KMS-11 (cell line): Measurements from ENCODE around the gene IFNE.

ENCODE experiments used
- H2AFZ ChIP-seq: fragments of 200-600 bp; sonication (generic); 2 replicates; pipeline ENCODE4 v1.6.1; 2016; ENCODE audit warnings: antibody characterized with exemption, mixed run types, low read depth
- H3K27ac ChIP-seq: fragments of 200-600 bp; sonication (generic); 2 replicates; pipeline ENCODE4 v1.6.1; 2016; ENCODE audit warnings: mild to moderate bottlenecking, mixed run types
- H3K27me3 ChIP-seq: fragments of 200-600 bp; sonication (generic); 2 replicates; pipeline ENCODE4 v1.6.1; 2017; ENCODE audit warnings: mild to moderate bottlenecking, low read depth, mixed run types, moderate library complexity; ENCODE audit not compliant: insufficient read depth
- H3K36me3 ChIP-seq: fragments of 200-600 bp; sonication (generic); 2 replicates; pipeline ENCODE4 v1.6.1; 2017; ENCODE audit warnings: mild to moderate bottlenecking, mixed run types; ENCODE audit not compliant: insufficient read depth
- H3K4me1 ChIP-seq: fragments of 200-600 bp; sonication (generic); 2 replicates; pipeline ENCODE4 v1.6.1; 2016; ENCODE audit warnings: mild to moderate bottlenecking, low read depth, mixed run types; ENCODE audit not compliant: poor library complexity, severe bottlenecking
- H3K4me2 ChIP-seq: fragments of 200-600 bp; sonication (generic); 2 replicates; pipeline ENCODE4 v1.7.0; 2016; ENCODE audit warnings: mild to moderate bottlenecking, mixed run types
- H3K4me3 ChIP-seq: fragments of 200-600 bp; sonication (generic); IDR thresholded peaks from 2 replicates; pipeline ENCODE4 v1.6.1; 2017; ENCODE audit warnings: low read depth, low read length, mixed read lengths; ENCODE audit not compliant: insufficient read depth
- H3K79me2 ChIP-seq: fragments of 200-600 bp; sonication (generic); 2 replicates; pipeline ENCODE4 v1.6.1; 2016; ENCODE audit warnings: low read depth, mixed run types; ENCODE audit not compliant: insufficient read depth
- H3K9ac ChIP-seq: fragments of 200-600 bp; sonication (generic); 2 replicates; pipeline ENCODE4 v1.6.1; 2016; ENCODE audit warnings: mild to moderate bottlenecking, mixed run types
- H4K20me1 ChIP-seq: fragments of 200-600 bp; sonication (generic); 2 replicates; pipeline ENCODE4 v1.6.1; 2016; ENCODE audit warnings: mild to moderate bottlenecking, mixed run types; ENCODE audit not compliant: insufficient read depth
- CTCF ChIP-seq: fragments of 200-600 bp; sonication (generic); conservative IDR thresholded peaks from 2 replicates; pipeline ENCODE4 v1.6.1; 2017; ENCODE audit warnings: low read depth, mild to moderate bottlenecking, antibody characterized with exemption, low read length, moderate library complexity, mixed read lengths

Gene IFNE

DNA sequence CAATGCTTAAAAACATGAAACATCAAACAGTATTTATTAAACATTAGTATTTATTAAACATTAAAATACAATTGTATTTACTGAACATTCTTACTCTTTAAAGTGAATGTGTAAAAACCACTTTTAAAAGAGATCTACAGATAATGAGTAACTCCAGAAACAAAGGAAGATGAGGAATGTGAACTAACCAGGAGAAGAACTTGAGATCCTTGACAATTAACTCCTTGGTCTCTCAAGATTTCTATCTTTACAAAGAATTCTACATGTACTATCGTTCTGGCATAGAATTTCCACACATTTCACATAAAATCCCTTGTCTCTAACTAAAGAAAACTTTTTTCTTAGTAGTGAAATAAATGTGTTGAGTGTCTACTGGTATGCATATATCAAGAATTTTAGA is 28.7 kb upstream of the IFNE start:
- no peak for TF ChIP-seq CTCF
- Histone ChIP-seq H4K20me1 (no peaks in the 10 kb centered on the region), H3K4me2 (no peak overlapping the region), H2AFZ (no peak overlapping the region), H3K9ac (no peak overlapping the region), H3K36me3 (no peaks in the 10 kb centered on the region; the same call in 1 of the 2 replicates), H3K79me2 (no peaks in the 10 kb centered on the region), H3K4me1 (no peaks in the 10 kb centered on the region), H3K27me3 (no peaks in the 10 kb centered on the region), H3K27ac (no peak overlapping the region), H3K4me3 (no peak overlapping the region)

- no peaks in the 10 kb centered on the region for H3K4me1 ChIP-seq
- no peak overlapping the region for H3K4me2 ChIP-seq
- no peaks in the 10 kb centered on the region for H3K79me2 ChIP-seq
- H3K27ac ChIP-seq: no peak overlapping the region
- H2AFZ ChIP-seq: no peak overlapping the region
- no peak for TF ChIP-seq CTCF
- H3K36me3 ChIP-seq: no peaks in the 10 kb centered on the region; the same call in 1 of the 2 replicates
- H3K27me3 ChIP-seq: no peaks in the 10 kb centered on the region
- no peak overlapping the region for H3K9ac ChIP-seq
- no peak overlapping the region for H3K4me3 ChIP-seq
- H4K20me1 ChIP-seq: no peaks in the 10 kb centered on the region
These were observed 25.3 kb upstream of the IFNE start for GRCh38 chr9:21507483-21507790.

DNA sequence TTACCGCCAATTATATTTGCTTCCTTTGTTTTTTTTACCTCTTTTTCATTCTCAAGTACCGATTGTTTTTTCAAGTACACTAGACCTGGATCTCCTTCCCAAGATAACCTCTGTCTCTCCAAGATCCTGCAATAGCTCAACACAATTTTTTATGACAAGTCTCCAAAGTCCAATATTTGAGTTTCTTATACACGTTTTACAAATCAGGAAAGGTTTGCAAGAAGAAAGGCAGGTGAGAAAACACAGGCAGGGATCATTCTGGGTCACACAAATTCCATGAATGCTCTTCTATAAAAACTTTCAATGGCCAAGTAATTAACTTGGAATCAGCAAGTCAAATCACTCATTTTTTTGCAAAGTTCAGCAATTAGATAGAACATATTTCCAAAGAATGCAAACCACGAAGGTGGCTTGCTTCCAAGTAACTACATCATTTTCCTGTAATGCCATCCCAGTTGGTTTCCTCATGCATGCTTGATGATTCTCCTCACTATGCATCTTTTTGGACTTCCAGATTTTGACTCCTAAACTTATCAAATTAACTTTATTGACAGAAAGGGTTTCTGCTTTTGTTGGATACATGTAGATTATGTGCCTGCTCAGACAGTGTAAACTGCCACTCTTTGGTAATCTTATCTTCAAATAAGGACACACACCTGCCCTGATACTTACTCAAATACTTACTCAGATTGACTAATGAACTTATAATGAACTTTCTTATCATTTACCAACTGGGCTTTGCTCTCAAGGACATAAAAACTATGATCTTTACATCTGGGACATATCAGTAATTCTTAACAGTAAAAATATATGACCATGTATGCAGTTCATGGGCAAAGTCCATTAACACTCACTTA is 24.7 kb upstream of the IFNE start:
- H3K4me3 ChIP-seq: no peak overlapping the region
- H3K4me2 ChIP-seq: no peak overlapping the region
- H3K4me1 ChIP-seq: no peaks in the 10 kb centered on the region
- H3K27ac ChIP-seq: no peak overlapping the region
- no peak overlapping the region for H3K9ac ChIP-seq
- no peaks in the 10 kb centered on the region for H4K20me1 ChIP-seq
- H3K27me3 ChIP-seq: no peaks in the 10 kb centered on the region
- H3K79me2 ChIP-seq: no peaks in the 10 kb centered on the region
- no peak overlapping the region for H2AFZ ChIP-seq
- no peaks in the 10 kb centered on the region; the same call in 1 of the 2 replicates for H3K36me3 ChIP-seq
- no peak for TF ChIP-seq CTCF

DNA sequence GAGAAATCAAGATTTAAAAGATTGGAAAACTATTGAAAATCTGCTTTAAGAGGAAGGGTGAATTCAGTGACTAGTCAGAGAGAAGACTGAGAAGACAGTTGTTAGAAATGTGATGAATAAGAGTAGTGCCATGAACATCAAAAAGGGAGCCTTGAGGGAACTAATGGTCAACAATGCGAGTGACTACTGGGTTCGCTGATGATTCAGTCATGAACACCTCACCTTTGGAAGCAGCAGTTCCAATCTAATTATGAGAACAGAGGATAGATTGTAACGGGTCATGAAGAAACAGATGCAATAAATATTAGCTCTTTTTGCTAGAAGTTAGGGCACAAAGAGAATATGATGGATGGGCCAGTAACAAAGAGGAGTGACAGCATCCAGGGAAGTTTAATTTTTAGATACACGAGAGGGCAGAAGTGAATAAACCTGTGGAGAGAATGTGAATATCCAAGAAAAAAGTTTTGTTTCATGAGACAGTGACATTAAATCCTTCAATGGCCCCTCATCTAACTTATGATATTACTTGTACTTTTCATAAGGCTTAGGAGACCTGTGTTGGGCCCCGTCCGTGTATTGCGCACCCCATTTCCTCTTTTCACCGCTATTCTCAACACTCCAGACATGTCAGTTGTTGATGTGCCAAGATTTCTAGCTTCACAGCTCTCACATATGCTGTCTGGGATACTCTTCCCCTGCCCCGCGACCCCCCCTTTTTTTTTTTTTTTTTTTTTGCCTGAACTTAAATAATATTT is 23.5 kb upstream of the IFNE start:
- Histone ChIP-seq H3K27me3 (no peaks in the 10 kb centered on the region), H3K4me1 (no peaks in the 10 kb centered on the region), H3K4me2 (no peak overlapping the region), H3K27ac (no peak overlapping the region), H2AFZ (no peak overlapping the region), H3K9ac (no peak overlapping the region), H3K79me2 (no peaks in the 10 kb centered on the region), H4K20me1 (no peaks in the 10 kb centered on the region), H3K4me3 (no peak overlapping the region), H3K36me3 (no peaks in the 10 kb centered on the region; the same call in 1 of the 2 replicates)
- no peak for TF ChIP-seq CTCF
